Measurements from ENCODE around the gene WDR33.

DNA sequence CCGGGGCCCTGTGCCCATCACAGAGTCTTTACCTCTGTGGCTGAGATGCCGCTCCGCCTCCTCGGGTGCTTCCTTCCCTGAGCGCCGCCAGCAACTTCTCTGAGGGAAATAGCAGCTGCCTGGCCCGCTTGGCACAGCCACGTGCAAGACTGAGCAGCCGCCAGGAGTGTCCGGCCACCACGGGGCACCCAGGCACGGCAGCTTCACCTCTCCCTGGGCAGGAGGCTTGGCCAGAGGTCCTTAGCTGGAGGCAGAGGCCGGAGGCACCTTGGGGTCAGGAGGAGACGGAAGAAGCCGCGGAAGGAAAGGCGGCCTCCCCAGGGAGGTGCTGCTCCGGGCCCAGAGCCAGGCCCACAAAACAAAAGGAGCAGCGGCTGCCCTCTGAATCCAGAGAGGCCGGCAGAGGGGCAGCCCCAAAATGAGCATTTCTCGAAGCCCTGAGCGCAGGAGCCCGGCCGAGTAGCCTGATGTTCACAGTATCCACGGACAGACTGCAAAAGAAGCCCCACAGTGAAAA is 129.6 kb downstream of the WDR33 start:
- no peak for TF ChIP-seq TOX (CRISPR knock-in tag; IDR thresholded peaks at IDR 0.05; ENCODE audit: borderline replicate concordance)
- no peak for TF ChIP-seq RARB (CRISPR knock-in tag; IDR thresholded peaks at IDR 0.05)
- no peak for TF ChIP-seq SNAI2 (CRISPR knock-in tag; IDR thresholded peaks at IDR 0.05)
- no peak for TF ChIP-seq ISL1 (CRISPR knock-in tag; IDR thresholded peaks at IDR 0.05)
- no peak for TF ChIP-seq CSRNP3 (CRISPR knock-in tag; IDR thresholded peaks at IDR 0.05)
- TF ChIP-seq TSHZ2 (CRISPR knock-in tag; IDR thresholded peaks at IDR 0.05) = no peak
- no peak for TF ChIP-seq ARNTL (CRISPR knock-in tag; IDR thresholded peaks at IDR 0.05; ENCODE audit: borderline replicate concordance, low read depth)
- no peak for TF ChIP-seq ZFP30 (CRISPR knock-in tag; IDR thresholded peaks at IDR 0.05)
- no peak for TF ChIP-seq OSR1 (CRISPR knock-in tag; IDR thresholded peaks at IDR 0.05)
- no peak for TF ChIP-seq ZNF8 (CRISPR knock-in tag; IDR thresholded peaks at IDR 0.05)
- no peak for TF ChIP-seq PATZ1 (CRISPR knock-in tag; IDR thresholded peaks at IDR 0.05; ENCODE audit: borderline replicate concordance)
- no peak for TF ChIP-seq ZC3H10 (CRISPR knock-in tag; IDR thresholded peaks at IDR 0.05)
- TF ChIP-seq ZFP3 (CRISPR knock-in tag; IDR thresholded peaks at IDR 0.05) = no peak

All from SK-N-SH treated with all-trans-retinoic acid at 6 μM for 48 hours (cell line).